K562 (cell line): Measurements from ENCODE around the gene KCNS1. TPM values are rescaled to one million over a fixed set of nuclear protein-coding genes. Genes with fewer than 3 reads are reported as not detected.

Source experiments
- ATAC-seq: fragments of 200-7000 bp; cut with Tn5 transposase; 3 replicates; pipeline ENCODE4 v1.9.1; 2020; ENCODE audit warnings: moderate library complexity
- BruUV-seq: library from RNA; stranded (reverse); fragments of 400-500 nt; replicated peaks from 2 replicates; lab custom pipeline; 2021; lab: Mats Ljungman, UMichigan
- CTCF ChIA-PET: fragments of 300-600 bp; formaldehyde crosslinking; extraction: SDS; loops from one replicate; lab custom pipeline; 2021; ENCODE audit warnings: low intra/inter-chr PET ratio; lab: Yijun Ruan, JAX
- POLR2A ChIA-PET: fragments of 300-600, 350-650 bp; sonication (Branson Sonifier 250); formaldehyde crosslinking; extraction: SDS; loops from one replicate; lab custom pipeline; 2021; ENCODE audit warnings: antibody characterized with exemption, inconsistent platforms; lab: Yijun Ruan, JAX
- DNase-seq, 4 experiments: peaks; one replicate each; pipeline versions ENCODE4 v3.0.0 to v3.0.0-alpha.2; 2011 to 2018; ENCODE audit warnings: low spot score in 3 of 4, mixed read lengths in 3 of 4; ENCODE audit errors: extremely low read depth in 1 of 4
- FAIRE-seq: peaks from 2 replicates; lab custom pipeline; 2011; peaks lifted over from hg19 to GRCh38; lab: Jason Lieb, UNC
- H2AFZ ChIP-seq: 2 replicates; pipeline ENCODE4 v1.6.0; 2011; ENCODE audit warnings: low read depth, low read length, control low read depth, inconsistent platforms
- H3K27ac ChIP-seq: fragments of 200-600 bp; 3 replicates; pipeline ENCODE4 v1.8.0; 2011; ENCODE audit warnings: low read depth, mild to moderate bottlenecking, control low read depth, inconsistent platforms, low read length, moderate library complexity, mixed read lengths; ENCODE audit errors: extremely low read depth
- H3K27me3 ChIP-seq, 2 experiments: fragments of 300-600 bp in 1 of 2; 2 replicates in 1 of 2; 3 replicates in 1 of 2; pipeline versions ENCODE4 v1.6.0 to v1.8.0; 2011; ENCODE audit warnings: inconsistent platforms in 2 of 2, low read length in 2 of 2, mild to moderate bottlenecking in 1 of 2, mixed read lengths in 1 of 2, moderate library complexity in 1 of 2; ENCODE audit not compliant: control insufficient read depth in 2 of 2, insufficient read depth in 2 of 2
- H3K36me3 ChIP-seq: fragments of 300-600 bp; 3 replicates; pipeline ENCODE4 v1.8.0; 2011; ENCODE audit warnings: mild to moderate bottlenecking, low read length, inconsistent platforms; ENCODE audit not compliant: control insufficient read depth, insufficient read depth
- H3K4me1 ChIP-seq, 2 experiments: fragments of 200-600 bp in 1 of 2; replicated peaks in 1 of 2; 2 replicates in 1 of 2; 3 replicates in 1 of 2; pipeline versions ENCODE4 v1.5.1 to v1.8.0; 2011; ENCODE audit warnings: inconsistent platforms in 2 of 2, low read length in 2 of 2, mild to moderate bottlenecking in 1 of 2, mixed read lengths in 1 of 2, moderate library complexity in 1 of 2; ENCODE audit not compliant: control insufficient read depth in 2 of 2, insufficient read depth in 2 of 2
- H3K4me2 ChIP-seq: 2 replicates; pipeline ENCODE4 v1.6.1; 2011; ENCODE audit warnings: low read length, control low read depth, inconsistent platforms, mixed read lengths; ENCODE audit not compliant: insufficient read depth
- H3K4me3 ChIP-seq: fragments of 200-600 bp; sonication (generic), shearing (Covaris generic); 2 replicates; pipeline ENCODE4 v1.5.1; 2016; ENCODE audit warnings: control low read depth, inconsistent platforms
- H3K79me2 ChIP-seq: fragments of 200-600 bp; 3 replicates; pipeline ENCODE4 v1.8.0; 2011; ENCODE audit warnings: low read length, inconsistent platforms; ENCODE audit not compliant: control insufficient read depth, insufficient read depth
- H3K9ac ChIP-seq, 2 experiments: 2 replicates each; pipeline versions ENCODE4 v1.6.0 to v1.6.1; 2011; ENCODE audit warnings: low read depth in 2 of 2, low read length in 2 of 2, control low read depth in 1 of 2, inconsistent platforms in 1 of 2, mild to moderate bottlenecking in 1 of 2, mixed read lengths in 1 of 2; ENCODE audit not compliant: insufficient read depth in 1 of 2
- H3K9me1 ChIP-seq: one replicate; pipeline ENCODE4 v1.6.0; 2011; ENCODE audit warnings: inconsistent platforms, mild to moderate bottlenecking, low read length, moderate library complexity; ENCODE audit not compliant: control insufficient read depth, insufficient read depth
- H3K9me3 ChIP-seq: replicated peaks from 2 replicates; pipeline ENCODE4 v1.5.1; 2011; ENCODE audit warnings: low read depth, low read length, inconsistent platforms; ENCODE audit not compliant: control insufficient read depth, insufficient read depth
- H4K20me1 ChIP-seq: replicated peaks from 2 replicates; pipeline ENCODE4 v1.6.1; 2011; ENCODE audit warnings: low read length, inconsistent platforms, mixed read lengths; ENCODE audit not compliant: control insufficient read depth, insufficient read depth
- COPS2 ChIP-seq: fragments of 450-650 bp; conservative IDR thresholded peaks from 2 replicates; pipeline ENCODE4 v1.6.1; 2016; ENCODE audit warnings: mild to moderate bottlenecking, moderate library complexity
- DLX4 ChIP-seq: fragments of 250-450 bp; sonication (Bioruptor Pico); IDR thresholded peaks from 2 replicates; pipeline ENCODE4 v1.6.1; 2021; ENCODE audit warnings: mild to moderate bottlenecking
- HDAC2 ChIP-seq: fragments of 450-650 bp; IDR thresholded peaks from 2 replicates; pipeline ENCODE4 v1.6.1; 2016; ENCODE audit warnings: mild to moderate bottlenecking
- HOMEZ ChIP-seq: fragments of 250-450 bp; sonication (Bioruptor Pico); IDR thresholded peaks from 2 replicates; pipeline ENCODE4 v1.4.0; 2020; ENCODE audit warnings: mild to moderate bottlenecking, moderate library complexity
- RBM25 ChIP-seq: fragments of 200-400 bp; formaldehyde crosslinking; IDR thresholded peaks from 2 replicates; pipeline ENCODE4 v1.6.1; 2018; ENCODE audit warnings: low read length, low read depth, moderate library complexity; ENCODE audit not compliant: severe bottlenecking
- SMARCA5 ChIP-seq: fragments of 450-650 bp; IDR thresholded peaks from 2 replicates; pipeline ENCODE4 v1.6.1; 2016
- TCF7L2 ChIP-seq: fragments of 150-350 bp; IDR thresholded peaks from 2 replicates; pipeline ENCODE4 v1.6.1; 2016; ENCODE audit warnings: low read depth, mild to moderate bottlenecking, low read length, moderate library complexity
- U2AF1 ChIP-seq: fragments of 200-400 bp; formaldehyde crosslinking; optimal IDR thresholded peaks from 2 replicates; pipeline ENCODE3; 2017; ENCODE audit warnings: mild to moderate bottlenecking, low read depth, low read length, moderate library complexity
- ZNF507 ChIP-seq: conservative IDR thresholded peaks from 2 replicates; pipeline ENCODE4 v1.6.1; 2017; ENCODE audit warnings: missing genetic modification characterization, missing compliant biosample characterization
- ZNF639 ChIP-seq, 2 experiments: fragments of 200-800 bp in 1 of 2; sonication (Bioruptor generic) in 1 of 2; sonication (generic) in 1 of 2; formaldehyde crosslinking in 1 of 2; IDR thresholded peaks in 1 of 2; conservative IDR thresholded peaks in 1 of 2; 2 replicates each; pipeline versions ENCODE4 v1.5.0 to v1.6.1; 2016 to 2020; ENCODE audit warnings: missing compliant biosample characterization in 1 of 2, missing genetic modification characterization in 1 of 2, missing genetic modification reagents in 1 of 2
- WGBS: fragments of 100-300 bp; shearing (Covaris generic); methylation state at CpG from one replicate; pipeline ENCODE4 v1.1.6; 2016; ENCODE audit warnings: low coverage, mixed read lengths; ENCODE audit not compliant: insufficient coverage; ENCODE audit errors: missing lambda C conversion rate; 5-methylcytosine and 5-hydroxymethylcytosine counted together
- in situ Hi-C: fragments of 300-500 bp; cut with MboI; formaldehyde crosslinking; loops from 4 replicates; pipeline ENCODE4 v1.15.0; 2018; ENCODE audit warnings: inconsistent platforms, mixed read lengths
- intact Hi-C: fragments of 100-400 bp; cut with micrococcal nuclease; formaldehyde crosslinking; loops from 2 replicates; pipeline ENCODE4 v1.14.2; 2022
- polyA plus RNA-seq, 8 experiments: library from polyadenylated mRNA; depleted of rRNA in 4 of 8; stranded (reverse) in 5 of 8; unstranded in 3 of 8; fragments of >200 nt; fragmentation: Nextera tagmentation in 2 of 8; fragmentation: Illumina TruSeq in 1 of 8; extraction: Ambion mirVana in 2 of 8; extraction: Trizol in 1 of 8; gene quantifications; 2 replicates each; pipeline versions ENCODE4 v1.2.1 to v1.2.3, GENCODE V29; 2011 to 2014; ENCODE audit warnings: inconsistent platforms in 1 of 8, missing spikeins in 1 of 8
- total RNA-seq, 7 experiments: library from RNA; depleted of rRNA in 6 of 7; stranded (reverse); fragments of >200 nt in 6 of 7; fragmentation: Illumina TruSeq in 2 of 7; extraction: Trizol in 2 of 7; gene quantifications; 2 replicates each; pipeline versions ENCODE4 v1.2.1 to v1.2.3, GENCODE V29; 2011 to 2021; ENCODE audit warnings: low replicate concordance in 1 of 7
- TF ChIP-seq, protein P1 (sequence below): IDR thresholded peaks from 2 replicates; pipeline ENCODE4 v1.6.1; 2014; ENCODE audit warnings: antibody characterized with exemption
- TF ChIP-seq, protein P2 (sequence below), 2 experiments: fragments of 450-650 bp in 1 of 2; IDR thresholded peaks; 2 replicates each; pipeline ENCODE4 v1.6.1; 2011 to 2017; ENCODE audit warnings: low read depth in 2 of 2, antibody characterized with exemption in 1 of 2, borderline replicate concordance in 1 of 2, low read length in 1 of 2, mild to moderate bottlenecking in 1 of 2, mixed read lengths in 1 of 2; ENCODE audit not compliant: control insufficient read depth in 1 of 2

KCNS1 gene
- total and polyA plus RNA-seq, 9 of the 15 experiments (the other 6 are each of a cell fraction or from before 2014, with no cell fraction given): not detected

GRCh38 chr20:45044601-45045000 is 56.3 kb downstream of the KCNS1 start:
- ChIA-PET POLR2A (interaction anchor here (0.6 to 1.5 kb wide), 8 partner anchors 8 to 246 kb away, joined by 3 to 5 read pairs (median 4); no protein-coding TSS in a partner anchor), CTCF (interaction anchor here (1.1 to 3.3 kb wide), 3 partner anchors 33 to 266 kb away, joined by 3 to 34 read pairs (median 4); no protein-coding TSS in a partner anchor)
- Histone ChIP-seq H4K20me1 (no peaks in the 10 kb centered on the region), H2AFZ (no peak overlapping the region), H3K4me1 (no peaks in the 10 kb centered on the region), H3K27ac (no peak overlapping the region), H3K4me3 (no peak overlapping the region), H3K9me3 (no peaks in the 10 kb centered on the region), H3K9me1 (no peaks in the 10 kb centered on the region), H3K36me3 (peaks cover 7% of the 10 kb centered on the region; the same call in 2 of the 3 replicates), H3K4me2 (no peak overlapping the region), H3K79me2 (no peaks in the 10 kb centered on the region; the same call in 2 of the 3 replicates), H3K9ac (no peak overlapping the region), H3K27me3 (no peaks in the 10 kb centered on the region)
- BruUV-seq: no TSS peak
- FAIRE-seq (no peak), DNase-seq (no peak), ATAC-seq (no peak)
- 88% methylated on average over 3 of the region's 3 CpGs for WGBS
- intact Hi-C loops: loop anchor here (1.0 to 5.0 kb wide), 2 partner anchors 51 to 68 kb away; no protein-coding TSS in a partner anchor
- in situ Hi-C loops: no loop called here
- TF ChIP-seq DLX4 (CRISPR knock-in tag): no peak
- TF ChIP-seq U2AF1: no peak
- TF ChIP-seq, protein P1, sequence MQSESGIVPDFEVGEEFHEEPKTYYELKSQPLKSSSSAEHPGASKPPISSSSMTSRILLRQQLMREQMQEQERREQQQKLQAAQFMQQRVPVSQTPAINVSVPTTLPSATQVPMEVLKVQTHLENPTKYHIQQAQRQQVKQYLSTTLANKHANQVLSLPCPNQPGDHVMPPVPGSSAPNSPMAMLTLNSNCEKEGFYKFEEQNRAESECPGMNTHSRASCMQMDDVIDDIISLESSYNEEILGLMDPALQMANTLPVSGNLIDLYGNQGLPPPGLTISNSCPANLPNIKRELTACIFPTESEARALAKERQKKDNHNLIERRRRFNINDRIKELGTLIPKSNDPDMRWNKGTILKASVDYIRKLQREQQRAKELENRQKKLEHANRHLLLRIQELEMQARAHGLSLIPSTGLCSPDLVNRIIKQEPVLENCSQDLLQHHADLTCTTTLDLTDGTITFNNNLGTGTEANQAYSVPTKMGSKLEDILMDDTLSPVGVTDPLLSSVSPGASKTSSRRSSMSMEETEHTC: no peak
- no peak for TF ChIP-seq HOMEZ (CRISPR knock-in tag)
- TF ChIP-seq SMARCA5: no peak
- no peak for TF ChIP-seq HDAC2
- no peak for TF ChIP-seq RBM25
- TF ChIP-seq ZNF507: no peak
- TF ChIP-seq ZNF639 (CRISPR knock-in tag; conservative IDR thresholded peaks at IDR 0.05 in 1 of 2, IDR thresholded peaks at IDR 0.05 in 1 of 2): no peak
- no peak for TF ChIP-seq COPS2
- no peak for TF ChIP-seq TCF7L2
- TF ChIP-seq, protein P2, sequence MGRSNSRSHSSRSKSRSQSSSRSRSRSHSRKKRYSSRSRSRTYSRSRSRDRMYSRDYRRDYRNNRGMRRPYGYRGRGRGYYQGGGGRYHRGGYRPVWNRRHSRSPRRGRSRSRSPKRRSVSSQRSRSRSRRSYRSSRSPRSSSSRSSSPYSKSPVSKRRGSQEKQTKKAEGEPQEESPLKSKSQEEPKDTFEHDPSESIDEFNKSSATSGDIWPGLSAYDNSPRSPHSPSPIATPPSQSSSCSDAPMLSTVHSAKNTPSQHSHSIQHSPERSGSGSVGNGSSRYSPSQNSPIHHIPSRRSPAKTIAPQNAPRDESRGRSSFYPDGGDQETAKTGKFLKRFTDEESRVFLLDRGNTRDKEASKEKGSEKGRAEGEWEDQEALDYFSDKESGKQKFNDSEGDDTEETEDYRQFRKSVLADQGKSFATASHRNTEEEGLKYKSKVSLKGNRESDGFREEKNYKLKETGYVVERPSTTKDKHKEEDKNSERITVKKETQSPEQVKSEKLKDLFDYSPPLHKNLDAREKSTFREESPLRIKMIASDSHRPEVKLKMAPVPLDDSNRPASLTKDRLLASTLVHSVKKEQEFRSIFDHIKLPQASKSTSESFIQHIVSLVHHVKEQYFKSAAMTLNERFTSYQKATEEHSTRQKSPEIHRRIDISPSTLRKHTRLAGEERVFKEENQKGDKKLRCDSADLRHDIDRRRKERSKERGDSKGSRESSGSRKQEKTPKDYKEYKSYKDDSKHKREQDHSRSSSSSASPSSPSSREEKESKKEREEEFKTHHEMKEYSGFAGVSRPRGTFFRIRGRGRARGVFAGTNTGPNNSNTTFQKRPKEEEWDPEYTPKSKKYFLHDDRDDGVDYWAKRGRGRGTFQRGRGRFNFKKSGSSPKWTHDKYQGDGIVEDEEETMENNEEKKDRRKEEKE (IDR thresholded peaks at IDR 0.05; ENCODE audit: borderline replicate concordance in 1 of 2, control insufficient read depth in 1 of 2, low read depth in 2 of 2, low read length in 1 of 2): no peak
